Measurements from ENCODE around the gene ZCCHC8. TPM values are rescaled to one million over a fixed set of nuclear protein-coding genes. Genes with fewer than 3 reads are reported as not detected.
"Not testable (repeated sequence)": the region's sequence is repeated elsewhere in the genome, so short reads cannot be mapped to it uniquely, and the experiment has no call there.

Gene ZCCHC8
- total RNA-seq, 1 experiment from 2014 or later: 41.8 TPM

DNA sequence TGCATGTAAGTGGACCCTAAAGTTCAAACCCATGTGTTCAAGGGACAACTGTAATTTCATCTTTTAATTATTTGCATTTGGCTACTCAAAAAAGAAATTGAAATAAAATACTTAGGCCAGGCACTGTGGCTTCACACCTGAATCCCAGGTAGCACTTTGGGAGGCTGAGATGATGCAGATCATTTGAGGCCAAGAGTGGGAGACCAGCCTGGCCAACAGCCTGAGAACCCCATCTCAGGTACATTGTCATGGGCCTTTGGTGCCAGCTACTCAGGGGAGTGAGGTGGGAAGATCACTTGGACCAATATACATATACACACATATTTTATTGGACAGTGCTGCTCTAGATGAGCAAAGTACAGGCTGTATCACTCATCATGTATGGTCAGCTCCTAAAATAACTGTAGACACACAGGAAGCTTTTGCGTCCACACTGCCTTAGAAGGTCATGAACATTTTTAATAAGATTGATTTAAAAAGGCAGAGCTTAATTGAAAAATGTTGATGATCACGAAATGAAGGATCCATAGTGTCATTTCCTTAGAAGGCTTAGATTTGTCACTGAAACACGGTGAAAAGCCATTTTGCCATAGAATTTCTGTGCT, 2.5 kb upstream of the ZCCHC8 start:
- no peak for TF ChIP-seq CTCF (IDR thresholded peaks at IDR 0.05; ENCODE audit: unreplicated experiment)
- Mint-ChIP-seq H3K27me3 (ENCODE audit: insufficient read depth, unreplicated experiment) (no peaks in the 10 kb centered on the region), H3K9me3 (ENCODE audit: unreplicated experiment) (no peaks in the 10 kb centered on the region), H3K36me3 (ENCODE audit: insufficient read depth, unreplicated experiment) (peaks cover 74% of the 10 kb centered on the region), H3K4me1 (ENCODE audit: insufficient read depth, unreplicated experiment) (peaks cover 11% of the 10 kb centered on the region), H3K27ac (ENCODE audit: low read depth, unreplicated experiment) (no peak overlapping the region), H3K4me3 (ENCODE audit: unreplicated experiment) (no peak overlapping the region)
- intact Hi-C loops (cut with micrococcal nuclease): no loop called here
- DNase-seq (ENCODE audit: unreplicated experiment): no peak
- CTCF ChIA-PET: interaction anchor here (0.9 kb wide), 1 partner anchor 31 kb away, joined by 4 read pairs; no protein-coding TSS in a partner anchor
- POLR2A ChIA-PET: interaction anchor here (0.8 to 11.3 kb wide), 5 partner anchors 9 to 103 kb away, joined by 3 to 271 read pairs (median 6); partner anchors contain the start of genes KNTC1 and RSRC2
- no TSS peak for BruUV-seq (replicated peaks)

GRCh38 chr12:122501489-122501989, 807 bp upstream of the ZCCHC8 start:
- CTCF ChIA-PET: interaction anchor here (1.0 to 4.7 kb wide), 3 partner anchors 24 to 102 kb away, joined by 4 to 27 read pairs (median 4); no protein-coding TSS in a partner anchor
- intact Hi-C loops (cut with micrococcal nuclease): loop anchor here (2.0 kb wide), 2 partner anchors 17 to 79 kb away; partner anchors contain the start of gene CLIP1
- no TSS peak for BruUV-seq (replicated peaks)

GRCh38 chr12:122499991-122500684, 594 bp downstream of the ZCCHC8 start:
- ChIA-PET POLR2A (interaction anchor here (0.6 to 11.3 kb wide), 27 partner anchors 9 to 940 kb away, joined by 3 to 271 read pairs (median 5); partner anchors contain the start of genes ABCB9, CLIP1, DIABLO and KNTC1), CTCF (interaction anchor here (0.5 to 4.7 kb wide), 7 partner anchors 11 to 1094 kb away, joined by 3 to 27 read pairs (median 3); no protein-coding TSS in a partner anchor)
- BruUV-seq (replicated peaks): TSS peak; percentile 38
- Mint-ChIP-seq H3K27me3 (ENCODE audit: insufficient read depth, unreplicated experiment) (no peaks in the 10 kb centered on the region), H3K36me3 (ENCODE audit: insufficient read depth, unreplicated experiment) (peaks cover 54% of the 10 kb centered on the region), H3K4me1 (ENCODE audit: insufficient read depth, unreplicated experiment) (peaks cover 11% of the 10 kb centered on the region), H3K27ac (ENCODE audit: low read depth, unreplicated experiment) (peak overlapping the region; percentile 96), H3K9me3 (ENCODE audit: unreplicated experiment) (no peaks in the 10 kb centered on the region), H3K4me3 (ENCODE audit: unreplicated experiment) (peak overlapping the region; percentile 93)
- DNase-seq (ENCODE audit: unreplicated experiment): peak; percentile 79
- intact Hi-C loops (cut with micrococcal nuclease): loop anchor here (1.0 to 2.0 kb wide), 3 partner anchors 19 to 100 kb away; partner anchors contain the start of gene CLIP1
- no peak for TF ChIP-seq CTCF (IDR thresholded peaks at IDR 0.05; ENCODE audit: unreplicated experiment)

More at GRCh38 chr12:122501489-122501989, 807 bp upstream of the ZCCHC8 start:
- Mint-ChIP-seq H3K4me1 (ENCODE audit: insufficient read depth, unreplicated experiment) (peaks cover 14% of the 10 kb centered on the region), H3K9me3 (ENCODE audit: unreplicated experiment) (no peaks in the 10 kb centered on the region), H3K36me3 (ENCODE audit: insufficient read depth, unreplicated experiment) (peaks cover 63% of the 10 kb centered on the region), H3K27me3 (ENCODE audit: insufficient read depth, unreplicated experiment) (no peaks in the 10 kb centered on the region), H3K4me3 (ENCODE audit: unreplicated experiment) (peak overlapping the region; percentile 93), H3K27ac (ENCODE audit: low read depth, unreplicated experiment) (peak overlapping the region; percentile 96)
- DNase-seq (ENCODE audit: unreplicated experiment): no peak
- POLR2A ChIA-PET: interaction anchor here (0.5 to 11.3 kb wide), 16 partner anchors 10 to 464 kb away, joined by 3 to 271 read pairs (median 6); partner anchors contain the start of genes CLIP1, KNTC1, RSRC2 and VPS33A
- TF ChIP-seq CTCF (IDR thresholded peaks at IDR 0.05; ENCODE audit: unreplicated experiment): no peak

DNA sequence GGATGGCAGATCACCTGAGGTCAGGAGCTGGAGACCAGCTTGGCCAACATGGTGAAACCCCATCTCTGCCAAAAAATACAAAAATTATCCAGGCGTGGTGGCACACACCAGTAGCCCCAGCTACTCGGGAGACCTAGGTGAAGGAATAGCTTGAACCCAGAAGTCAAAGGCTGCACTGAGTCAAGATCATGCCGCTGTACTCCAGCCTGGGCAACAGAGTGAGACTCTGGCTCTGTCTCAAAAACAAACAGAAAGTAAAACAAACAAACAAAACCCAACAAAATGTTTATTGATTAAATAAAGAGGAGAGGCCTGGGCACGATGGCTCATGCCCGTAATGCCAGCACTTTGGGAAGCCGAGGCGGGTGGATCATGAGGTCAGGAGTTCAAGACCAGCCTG, 5.5 kb downstream of the ZCCHC8 start:
- CTCF ChIA-PET: interaction anchor here (0.6 kb wide), 1 partner anchor 141 kb away, joined by 3 read pairs; no protein-coding TSS in a partner anchor
- no TSS peak for BruUV-seq (replicated peaks)

DNA sequence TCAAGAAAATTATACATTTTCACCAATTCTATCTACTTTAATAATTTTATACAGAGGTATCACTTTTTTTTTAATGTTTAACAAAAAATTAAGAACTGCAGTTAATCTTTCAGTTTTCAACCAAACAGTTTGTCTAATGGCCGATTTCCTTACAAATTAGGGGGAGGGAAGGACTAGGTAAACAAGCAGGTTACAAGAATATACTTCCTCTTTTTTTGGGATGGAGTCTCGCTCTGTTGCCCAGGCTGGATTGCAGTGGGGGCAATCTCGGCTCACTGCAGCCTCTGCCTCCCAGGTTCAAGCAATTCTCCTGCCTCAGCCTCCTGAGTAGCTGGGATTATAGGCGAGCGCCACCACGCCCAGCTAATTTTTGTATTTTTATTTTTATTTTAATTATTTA, 7.5 kb downstream of the ZCCHC8 start:
- H3K27me3 Mint-ChIP-seq (ENCODE audit: insufficient read depth, unreplicated experiment); H3K9me3 Mint-ChIP-seq (ENCODE audit: unreplicated experiment); H3K27ac Mint-ChIP-seq (ENCODE audit: low read depth, unreplicated experiment); BruUV-seq (replicated peaks); intact Hi-C loops (cut with micrococcal nuclease); H3K4me3 Mint-ChIP-seq (ENCODE audit: unreplicated experiment); H3K4me1 Mint-ChIP-seq (ENCODE audit: insufficient read depth, unreplicated experiment); DNase-seq (ENCODE audit: unreplicated experiment): not testable (repeated sequence)
- ChIA-PET CTCF (interaction anchor here (0.9 kb wide), 1 partner anchor 10 kb away, joined by 3 read pairs; no protein-coding TSS in a partner anchor), POLR2A (interaction anchor here (0.9 kb wide), 1 partner anchor 20 kb away, joined by 3 read pairs; no protein-coding TSS in a partner anchor)
- H3K36me3 Mint-ChIP-seq (ENCODE audit: insufficient read depth, unreplicated experiment): peaks cover 62% of the 10 kb centered on the region

More for the DNA sequence above, 5.5 kb downstream of the ZCCHC8 start:
- TF ChIP-seq CTCF (IDR thresholded peaks at IDR 0.05; ENCODE audit: unreplicated experiment): no peak
- no peak for DNase-seq (ENCODE audit: unreplicated experiment)
- Mint-ChIP-seq H3K9me3 (ENCODE audit: unreplicated experiment) (no peaks in the 10 kb centered on the region), H3K27ac (ENCODE audit: low read depth, unreplicated experiment) (peak overlapping the region; percentile 42), H3K36me3 (ENCODE audit: insufficient read depth, unreplicated experiment) (peaks cover 49% of the 10 kb centered on the region), H3K4me3 (ENCODE audit: unreplicated experiment) (no peak overlapping the region), H3K4me1 (ENCODE audit: insufficient read depth, unreplicated experiment) (peaks cover 5% of the 10 kb centered on the region), H3K27me3 (ENCODE audit: insufficient read depth, unreplicated experiment) (no peaks in the 10 kb centered on the region)
- POLR2A ChIA-PET: interaction anchor here (0.6 to 11.3 kb wide), 3 partner anchors 9 to 99 kb away, joined by 3 to 271 read pairs (median 3); partner anchors contain the start of genes KNTC1 and RSRC2
- intact Hi-C loops (cut with micrococcal nuclease): no loop called here

Data from MCF 10A (cell line).